NCI-H2196 treated with DMSO at 0.1 percent for 48 hours (cell line): Measurements from ENCODE around the gene ACAA1.
"Not testable (repeated sequence)": the region's sequence is repeated elsewhere in the genome, so short reads cannot be mapped to it uniquely, and the experiment has no call there.

Experiments
- DNase-seq: peaks from one replicate; lab custom pipeline; 2025; ENCODE audit not compliant: unreplicated experiment; lab: John Stamatoyannopoulos, UW

ACAA1 gene

DNA sequence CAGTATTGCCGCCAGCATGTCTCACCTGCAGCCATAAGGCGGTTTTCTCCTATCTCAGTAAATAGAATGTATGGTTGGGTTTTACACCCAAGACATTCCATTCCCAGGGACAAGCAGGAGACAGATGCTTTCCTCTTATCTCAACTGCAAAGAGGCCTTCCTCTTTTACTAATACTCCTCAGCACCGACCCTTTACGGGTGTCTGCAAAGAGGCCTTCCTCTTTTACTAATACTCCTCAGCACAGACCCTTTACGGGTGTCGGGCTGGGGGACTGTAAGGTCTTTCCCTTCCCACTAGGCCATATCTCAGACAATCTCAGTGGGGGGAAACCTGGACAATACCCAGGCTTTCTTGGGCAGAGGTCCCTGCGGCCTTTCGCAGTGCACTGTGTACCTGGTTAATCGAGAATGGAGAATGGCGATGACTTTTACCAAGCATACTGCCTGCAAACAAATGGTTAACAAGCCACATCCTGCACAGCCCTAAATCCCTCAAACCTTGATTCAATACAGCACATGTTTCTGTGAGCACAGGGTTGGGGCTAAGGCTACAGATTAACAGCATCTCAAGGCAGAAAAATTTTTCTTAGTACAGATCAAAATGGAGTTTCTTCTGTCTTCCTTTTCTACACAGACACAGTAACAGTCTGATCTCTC lies 1.2 kb downstream of the ACAA1 start:
- not testable (repeated sequence) for DNase-seq

DNA sequence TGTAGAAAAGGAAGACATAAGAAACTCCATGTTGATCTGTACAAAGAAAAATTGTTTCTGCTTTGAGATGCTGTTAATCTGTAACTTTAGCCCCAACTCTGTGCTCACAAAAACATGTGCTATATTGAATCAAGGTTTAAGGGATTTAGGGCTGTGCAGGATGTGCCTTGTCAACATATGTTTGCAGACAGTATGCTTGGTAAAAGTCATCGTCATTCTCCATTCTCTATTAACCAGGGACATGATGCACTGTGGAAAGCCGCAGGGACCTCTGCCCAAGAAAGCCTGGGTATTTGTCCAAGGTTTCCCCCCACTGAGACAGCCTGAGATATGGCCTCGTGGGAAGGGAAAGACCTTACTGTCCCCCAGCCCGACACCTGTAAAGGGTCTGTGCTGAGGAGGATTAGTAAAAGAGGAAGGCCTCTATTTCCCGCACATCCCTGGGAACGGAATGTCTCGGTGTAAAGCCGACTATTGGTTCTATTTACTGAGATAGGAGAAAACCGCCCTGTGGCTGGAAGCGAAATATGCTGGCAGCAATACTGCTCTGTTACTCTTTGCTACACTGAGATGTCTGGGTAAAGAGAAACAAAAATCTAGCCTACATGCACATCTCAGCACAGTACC lies 2.3 kb downstream of the ACAA1 start:
- not testable (repeated sequence) for DNase-seq

DNA sequence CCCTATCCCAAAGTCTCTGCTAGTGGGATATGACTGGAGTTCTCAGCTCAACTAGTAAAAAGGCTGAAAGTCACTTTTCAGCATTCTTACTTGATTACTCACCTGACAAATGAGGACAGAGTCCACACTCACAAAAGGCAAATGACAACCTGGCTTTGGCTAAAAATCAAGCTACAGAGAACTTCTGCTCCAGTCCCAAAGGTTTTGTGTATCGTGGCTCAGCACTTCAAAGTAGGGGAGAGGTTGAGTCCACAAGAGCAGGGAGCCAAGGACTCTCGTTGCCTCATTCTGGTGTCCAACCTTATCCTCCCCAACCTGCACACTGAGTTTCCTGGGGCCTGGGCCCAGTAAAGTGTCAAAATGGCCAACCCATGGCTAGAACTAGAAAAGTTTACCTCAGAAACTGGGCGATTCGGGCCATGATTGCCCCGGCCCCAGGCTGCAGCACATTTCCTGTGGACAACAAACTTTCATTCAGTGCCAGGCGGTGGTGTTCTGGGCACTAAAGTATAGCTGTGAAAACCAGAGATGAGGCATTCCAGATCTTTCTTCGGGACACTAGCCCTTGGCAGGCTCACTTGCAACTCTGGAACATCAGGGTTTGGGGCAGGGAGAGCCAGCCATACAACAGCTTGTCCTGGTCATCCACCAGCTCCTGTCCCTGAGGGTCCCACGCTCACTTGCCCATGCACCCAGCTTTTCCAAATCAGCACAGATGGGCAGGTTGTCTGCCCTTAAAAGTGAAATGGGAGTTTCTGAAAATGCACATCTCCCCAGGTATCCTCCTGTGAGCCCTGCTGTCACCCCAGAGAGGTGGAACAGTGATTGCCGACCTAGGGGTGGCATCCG lies 3.1 kb downstream of the ACAA1 start:
- DNase-seq, result no peak

DNA sequence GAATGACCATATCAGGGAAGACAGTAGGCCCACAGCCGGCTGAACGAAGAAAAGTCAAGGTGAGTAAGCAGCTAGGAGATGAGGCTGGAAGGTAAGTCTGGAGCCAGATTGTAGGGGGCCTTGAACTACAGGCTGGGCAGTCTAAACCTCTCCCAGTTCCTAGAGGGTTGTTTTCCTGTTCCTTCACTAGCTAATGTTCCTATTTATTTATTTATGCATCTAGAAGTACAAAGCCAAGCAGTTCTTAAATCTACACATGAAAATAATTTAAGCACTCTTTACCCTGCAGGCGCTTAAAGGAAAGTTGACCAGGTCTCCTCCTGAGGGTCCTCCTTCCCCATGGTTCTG lies 3.7 kb downstream of the ACAA1 start:
- no peak for DNase-seq

DNA sequence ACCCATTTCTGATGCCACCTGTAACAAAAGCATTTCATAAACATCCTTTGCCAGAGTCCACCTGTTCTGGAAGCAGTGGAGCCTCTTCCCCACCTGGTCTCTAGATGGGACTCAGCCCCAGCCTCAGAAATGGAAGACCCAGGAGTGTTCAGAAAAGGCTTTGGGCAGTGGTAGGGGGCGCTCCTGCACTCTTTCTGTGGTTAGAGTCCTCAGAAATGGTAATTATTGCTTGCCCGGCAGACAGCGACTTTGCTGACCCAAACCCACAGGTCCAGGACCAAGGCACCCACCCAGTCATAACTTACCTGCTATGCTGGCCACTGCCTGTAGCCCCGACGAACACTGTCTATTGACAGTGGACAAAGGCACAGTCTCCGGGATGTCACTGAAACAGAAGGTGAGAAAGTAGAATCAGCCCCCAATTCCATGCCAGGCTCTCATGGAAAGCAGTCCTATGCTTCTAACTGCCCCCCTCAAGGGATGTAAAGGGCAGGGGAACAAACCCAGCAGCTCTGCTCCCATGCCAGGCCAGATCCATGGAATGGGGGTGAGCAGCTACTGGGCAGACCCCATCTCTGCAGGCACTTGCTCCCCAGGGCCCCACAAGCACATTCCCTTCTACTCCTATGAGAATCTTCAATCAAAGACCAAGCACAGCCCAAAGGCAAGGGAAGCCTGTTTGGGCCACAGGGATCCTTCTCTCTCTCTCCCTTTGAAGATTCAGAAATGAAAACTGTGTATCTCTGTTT lies 5.1 kb downstream of the ACAA1 start:
- DNase-seq, result no peak

DNA sequence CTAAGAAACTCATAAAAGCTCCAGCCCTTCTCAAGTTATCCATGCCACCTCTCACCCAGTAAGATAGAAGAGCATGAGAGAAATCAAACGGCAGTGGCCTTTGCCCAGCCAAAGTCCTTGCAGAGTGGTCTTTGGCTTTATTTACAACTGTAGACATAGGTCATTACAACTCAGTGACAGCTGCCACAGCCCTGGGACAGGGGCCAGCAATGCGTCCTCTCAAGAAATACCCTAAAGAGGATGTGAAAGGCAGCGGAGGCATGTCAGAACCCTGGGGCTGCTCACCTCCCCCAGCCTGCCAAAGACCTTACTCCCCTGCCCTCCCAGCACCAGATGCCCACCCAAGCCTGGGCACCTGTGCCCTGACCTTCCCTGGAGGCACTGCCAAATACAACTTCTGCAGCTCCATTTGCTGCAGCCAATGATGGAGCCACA lies 6.3 kb downstream of the ACAA1 start:
- no peak for DNase-seq

DNA sequence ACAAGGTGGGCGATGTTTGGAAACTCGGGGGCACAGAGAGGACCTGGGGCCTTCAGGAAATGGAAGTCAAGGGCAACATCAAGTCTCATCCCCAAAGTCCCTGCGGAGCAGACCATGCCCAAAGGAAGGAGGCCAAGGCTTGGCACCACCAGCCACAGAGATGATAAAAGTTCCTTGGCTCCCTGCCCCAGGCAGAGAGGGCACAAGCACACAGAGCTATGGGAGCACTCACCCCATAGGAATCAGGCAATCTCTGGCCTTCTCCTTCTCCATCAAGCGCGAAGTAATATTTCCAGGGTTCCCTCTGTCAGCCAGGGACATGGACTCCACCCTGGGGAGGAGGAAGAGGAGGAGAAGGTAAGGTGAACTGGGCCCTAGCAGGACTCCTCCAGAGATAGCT lies 7.9 kb downstream of the ACAA1 start:
- no peak for DNase-seq

DNA sequence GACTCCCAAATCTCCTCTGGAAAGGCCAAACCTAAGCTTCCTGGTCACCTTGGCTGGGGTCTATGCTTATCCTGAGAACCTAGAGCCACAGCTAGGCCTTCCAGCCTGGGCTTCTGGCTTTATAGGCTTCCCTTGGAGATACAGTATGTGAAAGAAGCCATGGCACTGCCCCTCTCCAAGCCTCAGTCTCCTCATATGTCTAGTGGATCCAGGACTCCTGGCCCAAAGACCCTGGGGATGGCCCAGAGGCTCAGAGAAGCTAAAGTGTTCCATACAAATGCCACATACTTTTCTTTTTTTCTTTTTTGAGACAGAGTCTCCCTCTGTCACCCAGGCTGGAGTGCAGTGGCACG lies 8.6 kb downstream of the ACAA1 start:
- DNase-seq, result no peak

DNA sequence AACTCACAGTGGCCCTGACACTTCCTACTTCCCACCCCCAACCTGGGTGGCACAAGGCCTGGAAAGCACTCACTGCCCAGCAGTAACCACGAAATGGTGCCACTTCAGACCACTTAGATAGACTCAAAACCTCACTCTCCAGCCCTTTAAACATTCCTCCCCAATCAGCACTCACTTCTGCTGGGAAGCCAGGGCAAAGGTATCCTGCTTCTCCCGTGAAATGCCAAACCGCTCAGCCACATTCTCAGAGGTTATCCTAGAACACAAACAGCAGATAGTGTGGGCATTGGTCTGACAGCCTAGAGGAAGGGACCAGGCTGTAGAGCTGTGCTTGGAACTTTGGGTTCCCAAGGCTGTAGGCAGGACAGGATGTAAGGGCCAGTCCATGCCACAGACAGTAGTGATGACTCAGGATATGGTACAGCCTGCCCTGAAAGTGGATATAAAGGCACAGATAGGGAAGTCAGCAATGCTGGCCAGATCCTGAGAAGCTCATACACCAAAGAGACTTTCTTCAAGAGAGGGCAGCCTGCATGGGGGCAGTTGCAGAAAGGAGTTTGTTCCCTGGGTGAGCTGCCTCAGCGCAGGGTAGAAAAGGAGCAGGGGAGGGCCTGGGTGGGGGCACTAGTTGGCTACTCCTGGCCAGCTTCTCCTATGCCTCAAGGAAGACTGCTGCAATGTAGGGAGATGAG lies 9.2 kb downstream of the ACAA1 start:
- no peak for DNase-seq

DNA sequence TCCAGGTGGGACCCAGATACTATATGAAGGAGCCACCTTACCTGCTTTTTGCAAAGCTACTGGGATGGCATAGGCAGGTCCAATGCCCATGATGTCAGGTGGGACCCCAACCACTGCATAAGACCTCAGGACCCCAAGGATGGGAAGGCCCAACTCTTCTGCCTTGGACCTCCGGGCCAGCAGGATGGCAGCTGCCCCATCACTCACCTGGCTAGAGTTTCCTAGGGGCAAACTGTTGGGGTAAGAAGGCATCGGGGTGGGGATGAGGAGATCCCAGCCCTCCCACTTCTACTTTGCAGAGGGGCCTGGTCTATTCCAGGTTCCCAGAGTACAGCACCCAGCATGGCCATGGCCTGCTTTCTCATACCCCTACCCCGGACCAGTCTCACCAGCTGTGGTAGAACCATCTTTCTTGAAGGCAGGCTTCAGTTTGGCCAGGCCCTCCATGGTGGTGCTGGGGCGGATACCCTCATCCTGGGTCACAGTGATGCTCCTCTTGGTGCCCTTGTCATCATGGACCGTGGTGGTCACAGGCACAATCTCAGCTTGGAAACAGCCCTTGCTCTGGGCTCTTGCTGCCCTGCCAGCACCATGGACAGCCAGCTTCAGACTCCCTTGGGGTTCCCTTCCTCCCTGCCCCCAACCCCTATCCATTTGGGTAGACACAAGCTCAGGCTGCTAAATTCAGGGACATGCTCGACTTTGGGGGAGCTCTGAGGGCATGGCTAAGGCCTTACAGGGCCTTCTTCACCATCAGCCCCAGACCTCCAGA lies 10.6 kb downstream of the ACAA1 start:
- DNase-seq, result no peak

DNA sequence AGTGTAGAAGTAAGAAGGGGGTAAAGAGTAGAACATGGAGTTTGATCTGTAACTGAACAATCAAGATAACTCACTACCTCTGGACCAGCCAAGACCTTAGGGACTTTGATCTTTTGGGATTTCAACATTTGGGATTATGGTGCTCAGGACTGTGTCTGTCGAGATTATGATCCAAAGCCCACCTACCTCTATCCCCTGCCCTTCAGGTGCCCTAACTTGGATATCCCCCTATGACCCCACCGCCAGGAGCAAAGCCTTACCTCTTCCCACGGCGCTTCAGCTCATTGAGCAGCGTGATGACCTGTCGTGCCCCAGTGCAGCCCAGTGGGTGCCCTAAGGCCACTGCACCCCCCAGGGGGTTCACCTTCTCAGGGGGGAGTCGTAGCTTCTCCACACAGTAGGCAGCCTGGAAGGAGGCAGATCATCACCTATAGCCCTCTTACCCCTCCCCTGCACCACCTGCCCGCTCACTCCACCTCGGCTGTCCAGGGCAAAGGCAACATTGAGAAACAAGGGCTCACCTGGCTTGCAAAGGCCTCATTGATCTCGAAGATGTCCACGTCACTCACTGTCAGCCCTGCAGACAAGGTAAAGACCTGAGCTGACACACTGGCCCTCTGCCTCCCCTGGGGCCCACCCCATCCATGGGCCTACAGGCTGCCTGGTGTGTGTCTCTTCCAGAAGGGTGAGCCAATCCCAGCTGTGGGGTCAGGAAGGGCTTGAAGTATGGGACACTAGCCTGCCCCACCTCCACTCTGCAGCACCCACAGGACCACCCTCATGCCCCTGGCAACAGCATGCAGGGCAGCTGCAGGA lies 11.4 kb downstream of the ACAA1 start:
- DNase-seq, result no peak

DNA sequence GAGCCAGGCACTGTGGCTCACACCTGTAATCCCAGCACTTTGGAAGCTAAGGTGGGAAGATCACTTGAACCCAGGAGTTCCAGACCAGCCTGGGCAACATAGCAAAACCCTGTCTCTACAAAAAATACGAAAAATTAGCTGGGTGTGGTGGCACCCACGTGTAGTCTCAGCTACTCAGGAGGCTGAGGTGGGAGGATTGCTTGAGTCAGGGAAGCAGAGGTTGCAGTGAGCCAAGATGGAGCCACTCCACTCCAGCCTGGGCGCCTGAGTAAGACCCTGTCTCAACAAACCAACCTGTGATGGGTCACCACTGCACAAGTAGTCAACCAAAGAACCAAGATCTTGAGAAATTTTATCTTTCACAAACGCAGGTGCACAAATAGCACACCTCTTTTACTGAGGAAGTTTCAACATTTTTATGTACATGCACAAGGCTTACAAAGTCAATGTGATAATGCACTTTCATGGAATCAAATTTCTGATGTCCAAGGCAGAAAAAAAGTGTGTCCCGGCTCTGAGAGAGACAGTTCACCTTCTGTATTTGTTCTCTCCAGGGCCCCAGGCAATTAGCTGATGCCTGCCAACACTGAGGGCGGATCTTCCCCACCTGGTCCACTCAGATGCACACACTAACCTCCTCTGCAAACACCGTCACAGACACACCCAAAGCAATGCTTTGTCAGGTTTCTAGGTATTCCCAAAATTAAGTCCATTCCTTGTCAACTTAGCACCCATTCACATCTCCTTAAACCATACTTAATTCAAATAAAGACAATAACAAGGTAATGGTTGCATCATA lies 12.4 kb downstream of the ACAA1 start:
- no peak for DNase-seq

DNA sequence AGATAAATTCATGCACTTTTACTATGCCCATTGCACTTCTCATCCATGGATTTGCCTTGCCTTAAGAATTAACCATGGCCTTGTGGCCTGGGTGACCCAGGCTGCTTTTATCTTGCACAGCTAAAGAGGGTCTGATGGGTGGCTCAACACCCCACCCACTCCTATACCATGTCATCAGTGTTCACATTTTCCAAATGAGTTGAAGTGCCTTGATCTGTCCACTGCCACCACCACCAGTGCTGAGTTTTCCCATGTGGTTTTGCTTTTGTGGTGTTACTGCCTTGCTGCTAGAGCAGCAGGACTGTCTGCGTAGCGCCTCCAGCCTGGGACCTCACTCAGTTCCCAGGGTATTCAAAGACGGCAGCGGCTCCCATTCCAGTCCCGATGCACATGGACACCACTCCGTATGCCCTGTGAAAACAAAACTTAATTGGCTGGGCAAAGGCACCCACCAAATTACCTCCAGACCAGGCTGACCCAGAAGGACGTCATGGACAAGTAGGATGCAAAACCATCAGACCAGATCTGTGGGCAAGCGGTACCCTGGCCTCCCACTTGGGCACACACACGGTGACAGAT lies 14.1 kb downstream of the ACAA1 start:
- no peak for DNase-seq

DNA sequence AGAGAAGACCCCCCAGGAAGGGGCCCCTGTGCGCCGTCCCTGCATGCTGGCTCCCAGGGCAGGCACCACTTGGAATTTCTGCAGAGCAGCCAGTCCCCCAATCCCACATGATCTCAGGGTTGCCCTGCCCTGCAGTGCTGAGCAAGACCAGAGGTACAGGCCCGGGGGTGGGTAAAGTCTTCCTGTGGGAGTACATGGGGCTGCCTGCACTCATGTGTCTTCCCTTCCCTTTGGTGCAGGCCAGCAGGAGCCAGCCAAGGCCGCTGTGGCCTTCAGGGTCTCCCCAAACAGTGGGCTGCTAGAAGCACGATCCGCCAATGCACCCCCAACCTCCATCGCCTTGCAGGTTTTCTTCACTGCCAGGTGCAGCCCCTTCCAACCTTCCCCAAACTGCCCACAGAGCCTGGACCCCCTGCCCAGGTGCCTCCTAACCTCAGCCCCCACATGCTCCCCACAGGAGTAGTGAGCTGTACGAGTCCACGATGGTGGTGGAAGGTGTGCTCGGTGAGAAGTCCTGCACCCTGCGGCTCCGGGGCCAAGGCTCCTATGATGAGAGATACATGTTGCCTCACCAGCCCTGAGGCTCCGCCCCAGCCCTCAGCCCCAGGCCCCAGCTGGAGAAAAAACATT lies 15.0 kb downstream of the ACAA1 start:
- DNase-seq, result no peak

DNA sequence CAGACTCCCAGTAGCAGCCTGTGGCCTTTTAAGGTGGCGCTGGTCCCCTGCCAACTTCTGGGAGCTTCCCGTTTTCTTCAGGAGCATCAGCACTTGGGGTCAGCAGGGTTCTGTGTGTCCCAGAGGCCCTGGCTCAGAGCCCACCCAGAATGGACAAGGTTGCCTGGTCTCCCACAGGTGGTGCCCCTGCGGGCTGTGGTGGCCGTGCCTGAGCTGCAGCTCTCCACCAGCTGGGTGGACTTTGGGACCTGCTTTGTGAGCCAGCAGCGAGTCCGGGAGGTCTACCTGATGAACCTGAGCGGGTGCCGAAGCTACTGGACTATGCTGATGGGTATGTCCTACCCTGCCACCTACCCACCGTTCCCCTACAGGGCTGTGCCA lies 15.5 kb downstream of the ACAA1 start:
- DNase-seq, result no peak

DNA sequence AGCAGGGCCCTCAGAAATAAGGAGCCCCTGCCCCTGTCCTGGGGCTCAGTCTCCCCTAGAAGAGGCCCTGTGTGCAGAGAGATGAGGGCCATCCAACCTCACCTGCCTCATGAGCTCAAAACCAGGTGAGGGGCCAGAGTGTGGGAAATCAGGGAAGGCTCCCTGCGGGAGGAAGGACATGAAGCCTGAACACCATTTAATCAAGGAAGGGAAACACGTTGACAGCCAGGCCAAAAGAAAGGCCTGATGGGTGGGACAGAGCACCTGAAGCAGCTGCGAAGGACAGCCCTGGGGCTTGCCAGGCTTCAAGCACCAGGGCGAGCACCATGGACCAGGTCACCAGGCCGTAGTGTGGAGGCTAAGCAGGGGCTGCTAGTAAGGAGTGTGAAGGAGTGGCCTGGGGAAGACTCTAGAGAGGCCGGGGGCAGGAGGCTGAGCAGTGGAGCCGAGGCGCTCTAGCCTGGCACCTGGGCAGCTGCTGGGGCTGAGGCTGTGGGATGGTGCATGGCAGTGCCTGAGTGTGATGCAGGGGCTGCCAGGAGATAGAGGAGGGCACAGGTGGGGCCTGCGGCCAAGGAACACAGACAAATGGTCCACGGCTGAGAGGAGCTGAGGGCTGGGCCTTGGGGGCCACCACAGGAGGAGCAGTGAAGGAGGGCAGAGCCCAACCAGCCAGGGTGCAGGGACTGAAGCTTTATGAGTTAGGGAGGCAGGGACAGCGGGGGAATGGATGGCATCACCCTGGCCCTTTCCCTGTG lies 16.1 kb downstream of the ACAA1 start:
- no peak for DNase-seq
